Fibroblast of lung (primary cell): ENCODE data around the gene TMCO1. TPM values are rescaled to one million over a fixed set of nuclear protein-coding genes. Genes with fewer than 3 reads are reported as not detected.
A peak's percentile ranks its signal among the peaks of the same experiment; 100 is the strongest.

Experiments
- DNase-seq, 2 donors: peaks; one replicate each; pipeline versions ENCODE4 v3.0.0 to v3.0.0-alpha.2; 2010; ENCODE audit warnings: low read depth in 2 of 2
- H2AFZ ChIP-seq: 2 replicates; pipeline ENCODE4 v1.5.1; 2012; ENCODE audit warnings: low read length, control low read depth, inconsistent platforms
- H3K27ac ChIP-seq: 2 replicates; pipeline ENCODE4 v1.5.1; 2011; ENCODE audit warnings: low read length, control low read depth; ENCODE audit not compliant: insufficient read depth
- H3K27me3 ChIP-seq: 2 replicates; pipeline ENCODE4 v1.5.1; 2011; ENCODE audit warnings: mild to moderate bottlenecking, low read length; ENCODE audit not compliant: control insufficient read depth, insufficient read depth
- H3K36me3 ChIP-seq: 2 replicates; pipeline ENCODE4 v1.5.1; 2011; ENCODE audit warnings: low read length; ENCODE audit not compliant: control insufficient read depth, insufficient read depth
- H3K4me1 ChIP-seq: 2 replicates; pipeline ENCODE4 v1.5.1; 2011; ENCODE audit warnings: low read length; ENCODE audit not compliant: control insufficient read depth, insufficient read depth; ENCODE audit errors: extremely low read depth
- H3K4me2 ChIP-seq: 2 replicates; pipeline ENCODE4 v1.5.1; 2011; ENCODE audit warnings: low read length, control low read depth; ENCODE audit not compliant: insufficient read depth; ENCODE audit errors: extremely low read depth
- H3K4me3 ChIP-seq, 4 experiments: fragments of 200-600 bp in 1 of 4; sonication (generic) in 1 of 4; replicated peaks in 1 of 4; 2 replicates each; pipeline ENCODE4 v1.5.1; 2011 to 2016; ENCODE audit warnings: low read length in 4 of 4, low read depth in 3 of 4, mild to moderate bottlenecking in 3 of 4, control low read depth in 2 of 4, inconsistent platforms in 1 of 4, mixed read lengths in 1 of 4; ENCODE audit not compliant: insufficient read depth in 1 of 4; ENCODE audit errors: control extremely low read depth in 1 of 4
- H3K79me2 ChIP-seq: 2 replicates; pipeline ENCODE4 v1.5.1; 2012; ENCODE audit warnings: mild to moderate bottlenecking, low read length, inconsistent platforms; ENCODE audit not compliant: control insufficient read depth, insufficient read depth
- H3K9ac ChIP-seq: 2 replicates; pipeline ENCODE4 v1.5.1; 2011; ENCODE audit warnings: mild to moderate bottlenecking, low read length, control low read depth; ENCODE audit not compliant: insufficient read depth
- H3K9me3 ChIP-seq: 2 replicates; pipeline ENCODE4 v1.5.1; 2012; ENCODE audit warnings: low read depth, low read length; ENCODE audit not compliant: control insufficient read depth, insufficient read depth
- H4K20me1 ChIP-seq: 2 replicates; pipeline ENCODE4 v1.5.1; 2011; ENCODE audit warnings: low read length; ENCODE audit not compliant: control insufficient read depth, insufficient read depth; ENCODE audit errors: extremely low read depth
- CTCF ChIP-seq, 2 donors: IDR thresholded peaks in 1 of 2; conservative IDR thresholded peaks in 1 of 2; 1 replicate in 1 of 2; 2 replicates in 1 of 2; pipeline ENCODE4 v1.5.1; 2011 to 2012; ENCODE audit warnings: low read length in 2 of 2, control low read depth in 1 of 2, inconsistent platforms in 1 of 2, low read depth in 1 of 2, mild to moderate bottlenecking in 1 of 2
- EZH2 ChIP-seq: IDR thresholded peaks from 2 replicates; pipeline ENCODE4 v1.5.1; 2012; ENCODE audit warnings: low read length, control low read depth, mild to moderate bottlenecking; ENCODE audit errors: missing control alignments
- polyA plus RNA-seq, 2 donors: library from polyadenylated mRNA; depleted of rRNA in 1 of 2; stranded (reverse) in 1 of 2; unstranded in 1 of 2; fragments of >200 nt; gene quantifications; 2 replicates each; pipeline ENCODE4 v1.2.1, GENCODE V29; 2011 to 2012; ENCODE audit warnings: missing spikeins in 1 of 2
- total RNA-seq: library from RNA; depleted of rRNA; stranded (reverse); fragments of >200 nt; gene quantifications from 2 replicates; pipeline ENCODE4 v1.2.1, GENCODE V29; 2014

TMCO1 gene
- total and polyA plus RNA-seq, 2 donors (not counting 1 experiment from before 2014, with no cell fraction given), result 70.2 to 198 TPM

DNA sequence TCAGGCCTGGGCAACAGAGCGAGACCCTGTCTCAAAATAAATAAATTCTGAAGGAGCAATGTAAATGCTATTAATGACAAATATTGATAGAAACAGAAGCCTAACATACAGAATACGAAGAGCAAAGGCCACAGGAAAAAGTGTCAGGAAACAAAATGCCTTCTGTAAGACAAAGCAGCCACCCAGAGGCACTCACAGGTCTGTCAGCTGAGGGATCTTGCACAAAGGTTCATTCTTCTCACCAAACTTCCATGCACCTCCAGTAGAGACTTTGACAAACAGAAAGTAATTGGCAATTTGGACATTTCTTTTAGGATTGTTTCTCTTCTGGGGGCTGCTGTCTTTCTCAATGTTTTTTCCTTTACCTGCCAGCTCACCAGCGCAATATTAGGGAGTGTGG, 69.1 kb downstream of the TMCO1 start:
- Histone ChIP-seq H3K79me2 (peaks cover 19% of the 10 kb centered on the region), H3K9me3 (no peaks in the 10 kb centered on the region), H4K20me1 (no peaks in the 10 kb centered on the region), H2AFZ (no peak overlapping the region), H3K4me1 (no peaks in the 10 kb centered on the region), H3K27ac (no peak overlapping the region), H3K4me2 (no peak overlapping the region), H3K36me3 (no peaks in the 10 kb centered on the region), H3K4me3 (no peak overlapping the region), H3K9ac (no peak overlapping the region), H3K27me3 (no peaks in the 10 kb centered on the region)
- TF ChIP-seq EZH2 (no peak), CTCF (conservative IDR thresholded peaks at IDR 0.05 in 1 of 2, IDR thresholded peaks at IDR 0.05 in 1 of 2; ENCODE audit: low read depth in 1 of 2, low read length in 2 of 2) (no peak)
- DNase-seq, result no peak

- DNase-seq, result no peak
- Histone ChIP-seq H3K4me2 (peak overlapping the region; percentile 98), H3K4me1 (no peaks in the 10 kb centered on the region), H2AFZ (peak overlapping the region; percentile 99), H3K27me3 (no peaks in the 10 kb centered on the region), H3K79me2 (peaks cover 24% of the 10 kb centered on the region), H4K20me1 (no peaks in the 10 kb centered on the region), H3K27ac (peak overlapping the region; percentile 53), H3K4me3 (peak overlapping the region; percentile 62 to 92 (median 64)), H3K9me3 (no peaks in the 10 kb centered on the region), H3K36me3 (no peaks in the 10 kb centered on the region), H3K9ac (peak overlapping the region; percentile 55)
- TF ChIP-seq EZH2, result no peak
These were observed 70.0 kb downstream of the TMCO1 start for GRCh38 chr1:165698761-165699052.

GRCh38 chr1:165697881-165698760, 70.5 kb downstream of the TMCO1 start, which contains the start of gene ALDH9A1:
Gene ALDH9A1, minus strand, starts transcription at chr1:165698562. Its CDS starts 4 bp downstream, at chr1:165698558.
- TF ChIP-seq EZH2, result no peak
- TF ChIP-seq CTCF (conservative IDR thresholded peaks at IDR 0.05 in 1 of 2, IDR thresholded peaks at IDR 0.05 in 1 of 2; ENCODE audit: low read depth in 1 of 2, low read length in 2 of 2), result peak; percentile 12 to 36
- Histone ChIP-seq H3K9ac (peak within 1 kb of the TSS; percentile 91), H3K36me3 (no peaks in the 10 kb centered on the region), H4K20me1 (no peaks in the 10 kb centered on the region), H3K79me2 (peaks cover 24% of the 10 kb centered on the region), H3K4me2 (peak within 1 kb of the TSS; percentile 98), H3K9me3 (no peaks in the 10 kb centered on the region), H3K4me3 (peak within 1 kb of the TSS; percentile 62 to 99 (median 84)), H2AFZ (peak within 1 kb of the TSS; percentile 99), H3K27me3 (no peaks in the 10 kb centered on the region), H3K4me1 (no peaks in the 10 kb centered on the region), H3K27ac (peak within 1 kb of the TSS; percentile 78)
- peak; percentile 80 to 86 for DNase-seq
